HEK293 (cell line): ENCODE data around the gene CENPM.
A peak's percentile ranks its signal among the peaks of the same experiment; 100 is the strongest.

Experiments
- CTCF ChIA-PET: fragments of 350-600 bp; formaldehyde crosslinking; extraction: SDS; loops from one replicate; lab custom pipeline; 2021; ENCODE audit warnings: antibody characterized with exemption; lab: Yijun Ruan, JAX
- POLR2A ChIA-PET: fragments of 300-600 bp; formaldehyde crosslinking; extraction: SDS; loops from one replicate; lab custom pipeline; 2020; ENCODE audit warnings: antibody characterized with exemption, inconsistent platforms; lab: Yijun Ruan, JAX
- H3K27ac ChIP-seq: fragments of 200-500 bp; sonication (Bioruptor generic); 2 replicates; pipeline ENCODE4 v1.5.1; 2014; ENCODE audit warnings: low read depth, low read length, control low read depth, inconsistent platforms; ENCODE audit errors: extremely low read depth
- H3K36me3 ChIP-seq, 2 experiments: fragments of 200-500 bp in 1 of 2; sonication (Bioruptor generic) in 1 of 2; 1 replicate in 1 of 2; 2 replicates in 1 of 2; pipeline ENCODE4 v1.5.1; 2014 to 2017; ENCODE audit warnings: inconsistent platforms in 2 of 2, low read length in 2 of 2; ENCODE audit not compliant: control insufficient read depth in 2 of 2, insufficient read depth in 1 of 2
- H3K4me1 ChIP-seq: fragments of 200-500 bp; sonication (Bioruptor generic); 2 replicates; pipeline ENCODE4 v1.5.1; 2014; ENCODE audit warnings: mild to moderate bottlenecking, low read length, inconsistent platforms; ENCODE audit not compliant: control insufficient read depth, insufficient read depth
- H3K4me3 ChIP-seq: 2 replicates; pipeline ENCODE4 v1.5.1; 2011; ENCODE audit warnings: low read depth, mild to moderate bottlenecking, control low read depth, low read length, moderate library complexity
- H3K9me3 ChIP-seq: fragments of 200-500 bp; sonication (Bioruptor generic); 2 replicates; pipeline ENCODE4 v1.5.1; 2014; ENCODE audit warnings: low read depth, low read length, inconsistent platforms; ENCODE audit not compliant: control insufficient read depth, insufficient read depth
- EGR2 ChIP-seq: fragments of 450-650 bp; formaldehyde crosslinking; IDR thresholded peaks from 2 replicates; pipeline ENCODE4 v1.5.1; 2016; ENCODE audit warnings: low read depth, missing biosample characterization, missing genetic modification characterization
- GLIS1 ChIP-seq: fragments of 450-650 bp; formaldehyde crosslinking; IDR thresholded peaks from 2 replicates; pipeline ENCODE4 v1.5.1; 2016; ENCODE audit warnings: missing biosample characterization, missing genetic modification characterization
- HOXA7 ChIP-seq: sonication (generic); formaldehyde crosslinking; IDR thresholded peaks from 2 replicates; pipeline ENCODE4 v1.8.1; 2022; ENCODE audit warnings: missing genetic modification reagents, borderline replicate concordance
- KLF1 ChIP-seq: fragments of 450-650 bp; formaldehyde crosslinking; IDR thresholded peaks from 2 replicates; pipeline ENCODE4 v1.5.1; 2016; ENCODE audit warnings: missing biosample characterization, missing genetic modification characterization
- KLF10 ChIP-seq: fragments of 450-650 bp; IDR thresholded peaks from 2 replicates; pipeline ENCODE4 v1.5.1; 2018; ENCODE audit warnings: missing biosample characterization, mild to moderate bottlenecking, missing genetic modification characterization
- REST ChIP-seq: fragments of 450-650 bp; formaldehyde crosslinking; IDR thresholded peaks from 2 replicates; pipeline ENCODE4 v1.5.1; 2016; ENCODE audit warnings: missing biosample characterization, missing genetic modification characterization
- WT1 ChIP-seq: fragments of 450-650 bp; formaldehyde crosslinking; IDR thresholded peaks from 2 replicates; pipeline ENCODE4 v1.5.1; 2016; ENCODE audit warnings: missing biosample characterization, missing genetic modification characterization
- ZFHX2 ChIP-seq: fragments of 450-650 bp; formaldehyde crosslinking; conservative IDR thresholded peaks from 2 replicates; pipeline ENCODE4 v1.5.1; 2016; ENCODE audit warnings: missing biosample characterization, missing genetic modification characterization
- ZIC2 ChIP-seq: fragments of 450-650 bp; formaldehyde crosslinking; IDR thresholded peaks from 2 replicates; pipeline ENCODE4 v1.5.1; 2016; ENCODE audit warnings: missing biosample characterization, missing genetic modification characterization
- ZNF138 ChIP-seq: fragments of 450-650 bp; formaldehyde crosslinking; IDR thresholded peaks from 2 replicates; pipeline ENCODE4 v1.5.1; 2016; ENCODE audit warnings: missing biosample characterization, missing genetic modification characterization, borderline replicate concordance
- ZNF214 ChIP-seq: fragments of 450-650 bp; formaldehyde crosslinking; IDR thresholded peaks from 2 replicates; pipeline ENCODE4 v1.5.1; 2017; ENCODE audit warnings: missing biosample characterization, mild to moderate bottlenecking, missing genetic modification characterization, borderline replicate concordance
- ZNF354C ChIP-seq: fragments of 450-650 bp; formaldehyde crosslinking; IDR thresholded peaks from 2 replicates; pipeline ENCODE4 v1.5.1; 2016; ENCODE audit warnings: missing biosample characterization, missing genetic modification characterization, low read depth, borderline replicate concordance
- ZNF623 ChIP-seq: fragments of 450-650 bp; formaldehyde crosslinking; IDR thresholded peaks from 2 replicates; pipeline ENCODE4 v1.5.1; 2016; ENCODE audit warnings: missing biosample characterization, missing genetic modification characterization
- ZNF664 ChIP-seq: fragments of 450-650 bp; formaldehyde crosslinking; IDR thresholded peaks from 2 replicates; pipeline ENCODE4 v1.5.1; 2016; ENCODE audit warnings: missing biosample characterization, missing genetic modification characterization
- TF ChIP-seq, protein P1 (sequence below): fragments of 450-650 bp; formaldehyde crosslinking; IDR thresholded peaks from 2 replicates; pipeline ENCODE4 v1.5.1; 2017; ENCODE audit warnings: missing biosample characterization, mild to moderate bottlenecking, missing genetic modification characterization, moderate library complexity
- TF ChIP-seq, protein P2 (sequence below): fragments of 450-650 bp; formaldehyde crosslinking; IDR thresholded peaks from 2 replicates; pipeline ENCODE4 v1.5.1; 2016; ENCODE audit warnings: missing biosample characterization, missing genetic modification characterization

Gene CENPM

GRCh38 chr22:41969110-41969646 lies 22.2 kb upstream of the CENPM start, which contains the start of gene SEPTIN3:
SEPTIN3 (plus strand) TSS chr22:41969443; CDS start chr22:41971493, 2,050 bp downstream.
- no peak within 1 kb of the TSS for H3K27ac ChIP-seq
- CTCF ChIA-PET: interaction anchor here (0.8 to 2.4 kb wide), 7 partner anchors 9 to 148 kb away, joined by 3 to 16 read pairs (median 4); partner anchors contain the start of genes CENPM and NDUFA6
- TF ChIP-seq EGR2 (tag by site-specific recombination) (peak; percentile 42; the same call in 1 of the 2 replicates), WT1 (tag by site-specific recombination) (0 out of 2 replicates have a peak, but pooled peaks have one; percentile 25), REST (tag by site-specific recombination) (no peak), GLIS1 (tag by site-specific recombination) (peak; percentile 81), ZNF214 (tag by site-specific recombination) (no peak), KLF10 (tag by site-specific recombination) (no peak), ZFHX2 (tag by site-specific recombination) (peak; percentile 78), ZNF354C (no peak), ZIC2 (tag by site-specific recombination) (peak; percentile 77)
- TF ChIP-seq, protein P1, sequence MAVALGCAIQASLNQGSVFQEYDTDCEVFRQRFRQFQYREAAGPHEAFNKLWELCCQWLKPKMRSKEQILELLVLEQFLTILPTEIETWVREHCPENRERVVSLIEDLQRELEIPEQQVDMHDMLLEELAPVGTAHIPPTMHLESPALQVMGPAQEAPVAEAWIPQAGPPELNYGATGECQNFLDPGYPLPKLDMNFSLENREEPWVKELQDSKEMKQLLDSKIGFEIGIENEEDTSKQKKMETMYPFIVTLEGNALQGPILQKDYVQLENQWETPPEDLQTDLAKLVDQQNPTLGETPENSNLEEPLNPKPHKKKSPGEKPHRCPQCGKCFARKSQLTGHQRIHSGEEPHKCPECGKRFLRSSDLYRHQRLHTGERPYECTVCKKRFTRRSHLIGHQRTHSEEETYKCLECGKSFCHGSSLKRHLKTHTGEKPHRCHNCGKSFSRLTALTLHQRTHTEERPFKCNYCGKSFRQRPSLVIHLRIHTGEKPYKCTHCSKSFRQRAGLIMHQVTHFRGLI (tag by site-specific recombination): peak; percentile 37
- TF ChIP-seq, protein P2, sequence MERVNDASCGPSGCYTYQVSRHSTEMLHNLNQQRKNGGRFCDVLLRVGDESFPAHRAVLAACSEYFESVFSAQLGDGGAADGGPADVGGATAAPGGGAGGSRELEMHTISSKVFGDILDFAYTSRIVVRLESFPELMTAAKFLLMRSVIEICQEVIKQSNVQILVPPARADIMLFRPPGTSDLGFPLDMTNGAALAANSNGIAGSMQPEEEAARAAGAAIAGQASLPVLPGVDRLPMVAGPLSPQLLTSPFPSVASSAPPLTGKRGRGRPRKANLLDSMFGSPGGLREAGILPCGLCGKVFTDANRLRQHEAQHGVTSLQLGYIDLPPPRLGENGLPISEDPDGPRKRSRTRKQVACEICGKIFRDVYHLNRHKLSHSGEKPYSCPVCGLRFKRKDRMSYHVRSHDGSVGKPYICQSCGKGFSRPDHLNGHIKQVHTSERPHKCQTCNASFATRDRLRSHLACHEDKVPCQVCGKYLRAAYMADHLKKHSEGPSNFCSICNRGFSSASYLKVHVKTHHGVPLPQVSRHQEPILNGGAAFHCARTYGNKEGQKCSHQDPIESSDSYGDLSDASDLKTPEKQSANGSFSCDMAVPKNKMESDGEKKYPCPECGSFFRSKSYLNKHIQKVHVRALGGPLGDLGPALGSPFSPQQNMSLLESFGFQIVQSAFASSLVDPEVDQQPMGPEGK (tag by site-specific recombination): no peak
- TF ChIP-seq, all 188 proteins: peak for 6
- Histone ChIP-seq H3K36me3 (no peaks in the 10 kb centered on the region), H3K9me3 (no peaks in the 10 kb centered on the region), H3K4me3 (no peak within 1 kb of the TSS), H3K4me1 (peaks cover 11% of the 10 kb centered on the region)
- POLR2A ChIA-PET: interaction anchor here (0.6 to 3.2 kb wide), 4 partner anchors 15 to 410 kb away, joined by 3 to 11 read pairs (median 6); partner anchors contain the start of genes CENPM and NDUFA6

DNA sequence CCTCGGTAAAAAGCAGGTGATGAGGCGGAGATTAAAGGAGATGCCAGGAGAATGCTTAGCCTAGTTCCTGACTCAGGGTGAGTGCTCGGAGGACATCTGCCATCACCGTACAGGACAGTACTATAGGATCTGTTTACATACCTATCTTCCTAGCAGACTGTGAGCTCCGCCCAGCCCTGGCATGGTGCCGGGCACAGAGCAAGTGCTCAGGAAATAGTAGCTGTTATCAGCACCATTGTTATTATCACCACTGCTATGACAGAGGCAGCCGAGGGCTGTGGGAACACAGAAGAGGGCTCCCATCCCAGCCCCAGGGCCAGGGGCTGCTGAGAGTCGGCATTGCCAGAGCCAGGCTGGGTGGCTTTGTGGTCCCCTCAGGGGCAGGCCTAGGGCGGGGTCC lies 21.6 kb upstream of the CENPM start:
- Histone ChIP-seq H3K27ac (no peak overlapping the region), H3K4me3 (no peak overlapping the region), H3K9me3 (no peaks in the 10 kb centered on the region), H3K4me1 (peaks cover 11% of the 10 kb centered on the region), H3K36me3 (no peaks in the 10 kb centered on the region)
- ChIA-PET POLR2A (interaction anchor here (0.6 to 3.2 kb wide), 4 partner anchors 22 to 410 kb away, joined by 3 to 11 read pairs (median 6); partner anchors contain the start of genes CENPM, NAGA and NDUFA6), CTCF (interaction anchor here (0.8 to 2.4 kb wide), 7 partner anchors 9 to 149 kb away, joined by 3 to 16 read pairs (median 4); partner anchors contain the start of genes CENPM and NDUFA6)
- TF ChIP-seq HOXA7 (CRISPR knock-in tag) (no peak), ZNF138 (no peak), ZNF623 (tag by site-specific recombination) (no peak), KLF1 (tag by site-specific recombination) (0 out of 2 replicates have a peak, but pooled peaks have one; percentile 13), ZNF664 (tag by site-specific recombination) (peak; percentile 80)
